HG02798 (cell line): ENCODE measurements around the gene CCR2.

ENCODE experiments used
- ATAC-seq: cut with Tn5 transposase; IDR thresholded peaks from one replicate; pipeline ENCODE4 v1.9.1; 2021; ENCODE audit warnings: mild to moderate bottlenecking; ENCODE audit not compliant: unreplicated experiment, poor library complexity

Gene CCR2

GRCh38 chr3:46353090-46353489 lies 821 bp upstream of the CCR2 start:
- no peak for ATAC-seq

DNA sequence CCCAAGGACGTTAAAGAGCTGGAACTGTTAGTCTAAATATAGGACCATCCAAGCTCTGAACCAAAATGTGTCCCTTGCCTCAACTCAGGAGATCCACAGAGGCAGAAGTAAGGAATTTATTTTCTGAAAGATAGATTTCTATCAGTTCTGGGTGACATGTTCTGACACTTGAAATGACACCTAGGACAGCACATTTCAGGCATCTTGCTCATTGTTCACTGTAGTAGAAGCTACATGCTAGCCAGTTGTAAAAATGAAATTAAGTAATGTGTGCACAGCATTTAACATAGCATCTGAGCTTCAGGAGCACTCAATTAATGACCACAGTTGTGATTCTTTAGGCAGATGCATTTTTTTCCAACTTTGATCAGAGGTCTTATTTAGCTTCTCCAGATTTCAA lies 567 bp downstream of the CCR2 start:
- ATAC-seq: no peak

GRCh38 chr3:46354984-46355383 lies 1.1 kb downstream of the CCR2 start:
- no peak for ATAC-seq

DNA sequence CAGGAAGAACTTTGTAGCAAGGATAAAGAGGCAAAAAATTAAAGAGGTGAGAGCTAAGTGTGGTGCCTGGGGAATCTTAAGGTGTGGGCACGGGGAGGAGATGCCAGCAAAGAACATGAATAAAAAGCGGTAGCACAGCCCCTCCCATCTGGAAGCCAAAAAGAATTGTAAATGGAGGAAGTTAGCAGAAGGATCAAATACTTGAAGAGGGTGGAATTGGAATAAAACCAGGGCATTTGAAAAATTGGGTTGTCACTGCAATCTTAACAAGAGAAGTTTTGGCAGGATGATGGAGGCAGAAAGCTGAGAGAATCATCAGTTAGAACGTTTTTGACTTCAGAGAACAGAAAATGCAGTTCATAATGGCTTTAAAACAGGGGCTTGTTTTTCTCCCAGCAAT lies 2.4 kb downstream of the CCR2 start:
- no peak for ATAC-seq

DNA sequence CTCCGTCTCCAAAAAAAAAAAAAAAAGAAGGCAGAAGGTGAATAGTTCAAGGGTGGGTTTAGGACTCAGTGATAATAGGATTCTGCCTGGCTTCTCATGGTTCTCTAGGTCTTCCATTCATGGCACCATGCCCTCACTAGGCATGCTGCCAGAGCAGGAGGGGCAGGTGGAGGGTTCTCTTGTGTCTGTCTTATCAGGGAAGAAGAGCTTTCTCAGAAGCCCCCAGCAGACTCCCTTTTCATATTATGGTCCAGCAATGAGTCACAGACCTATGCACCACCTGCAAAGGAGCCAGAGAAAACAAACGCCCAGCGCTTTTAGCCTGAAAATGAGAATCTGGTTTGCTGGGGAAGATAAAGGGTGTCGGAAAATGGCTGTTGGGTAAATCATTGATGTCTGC lies 3.0 kb downstream of the CCR2 start:
- no peak for ATAC-seq

DNA sequence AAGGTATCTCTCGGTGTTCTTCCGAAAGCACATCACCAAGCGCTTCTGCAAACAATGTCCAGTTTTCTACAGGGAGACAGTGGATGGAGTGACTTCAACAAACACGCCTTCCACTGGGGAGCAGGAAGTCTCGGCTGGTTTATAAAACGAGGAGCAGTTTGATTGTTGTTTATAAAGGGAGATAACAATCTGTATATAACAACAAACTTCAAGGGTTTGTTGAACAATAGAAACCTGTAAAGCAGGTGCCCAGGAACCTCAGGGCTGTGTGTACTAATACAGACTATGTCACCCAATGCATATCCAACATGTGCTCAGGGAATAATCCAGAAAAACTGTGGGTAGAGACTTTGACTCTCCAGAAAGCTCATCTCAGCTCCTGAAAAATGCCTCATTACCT lies 4.6 kb downstream of the CCR2 start:
- ATAC-seq: no peak

DNA sequence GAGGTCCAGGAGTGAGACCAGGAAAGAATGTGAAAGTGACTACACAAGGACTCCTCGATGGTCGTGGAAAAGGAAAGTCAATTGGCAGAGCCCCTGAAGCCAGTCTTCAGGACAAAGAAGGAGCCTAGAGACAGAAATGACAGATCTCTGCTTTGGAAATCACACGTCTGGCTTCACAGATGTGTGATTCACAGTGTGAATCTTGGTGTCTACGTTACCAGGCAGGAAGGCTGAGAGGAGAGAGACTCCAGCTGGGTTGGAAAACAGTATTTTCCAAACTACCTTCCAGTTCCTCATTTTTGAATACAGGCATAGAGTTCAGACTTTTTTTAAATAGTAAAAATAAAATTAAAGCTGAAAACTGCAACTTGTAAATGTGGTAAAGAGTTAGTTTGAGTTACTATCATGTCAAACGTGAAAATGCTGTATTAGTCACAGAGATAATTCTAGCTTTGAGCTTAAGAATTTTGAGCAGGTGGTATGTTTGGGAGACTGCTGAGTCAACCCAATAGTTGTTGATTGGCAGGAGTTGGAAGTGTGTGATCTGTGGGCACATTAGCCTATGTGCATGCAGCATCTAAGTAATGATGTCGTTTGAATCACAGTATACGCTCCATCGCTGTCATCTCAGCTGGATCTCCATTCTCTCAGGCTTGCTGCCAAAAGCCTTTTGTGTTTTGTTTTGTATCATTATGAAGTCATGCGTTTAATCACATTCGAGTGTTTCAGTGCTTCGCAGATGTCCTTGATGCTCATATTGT lies 6.0 kb downstream of the CCR2 start:
- ATAC-seq: no peak

DNA sequence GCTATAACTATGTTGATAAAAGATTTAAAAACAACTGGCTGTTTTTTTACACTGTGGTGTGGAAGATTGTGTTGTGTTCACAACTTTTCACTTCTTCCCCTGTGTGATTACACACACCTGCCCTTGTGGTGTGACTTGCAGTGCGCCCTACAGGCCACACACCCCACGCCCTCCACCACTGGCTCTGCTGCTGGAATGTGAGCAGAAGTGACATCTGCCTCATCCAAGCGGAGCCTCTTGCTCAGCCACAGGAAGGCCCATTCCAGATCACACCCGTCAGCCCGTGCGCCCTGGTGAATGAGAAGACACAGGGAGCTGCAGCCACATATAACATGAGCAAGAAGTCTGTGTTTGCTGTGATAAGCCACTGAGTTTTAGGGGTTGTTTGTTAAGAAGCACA lies 7.0 kb downstream of the CCR2 start:
- ATAC-seq: no peak

DNA sequence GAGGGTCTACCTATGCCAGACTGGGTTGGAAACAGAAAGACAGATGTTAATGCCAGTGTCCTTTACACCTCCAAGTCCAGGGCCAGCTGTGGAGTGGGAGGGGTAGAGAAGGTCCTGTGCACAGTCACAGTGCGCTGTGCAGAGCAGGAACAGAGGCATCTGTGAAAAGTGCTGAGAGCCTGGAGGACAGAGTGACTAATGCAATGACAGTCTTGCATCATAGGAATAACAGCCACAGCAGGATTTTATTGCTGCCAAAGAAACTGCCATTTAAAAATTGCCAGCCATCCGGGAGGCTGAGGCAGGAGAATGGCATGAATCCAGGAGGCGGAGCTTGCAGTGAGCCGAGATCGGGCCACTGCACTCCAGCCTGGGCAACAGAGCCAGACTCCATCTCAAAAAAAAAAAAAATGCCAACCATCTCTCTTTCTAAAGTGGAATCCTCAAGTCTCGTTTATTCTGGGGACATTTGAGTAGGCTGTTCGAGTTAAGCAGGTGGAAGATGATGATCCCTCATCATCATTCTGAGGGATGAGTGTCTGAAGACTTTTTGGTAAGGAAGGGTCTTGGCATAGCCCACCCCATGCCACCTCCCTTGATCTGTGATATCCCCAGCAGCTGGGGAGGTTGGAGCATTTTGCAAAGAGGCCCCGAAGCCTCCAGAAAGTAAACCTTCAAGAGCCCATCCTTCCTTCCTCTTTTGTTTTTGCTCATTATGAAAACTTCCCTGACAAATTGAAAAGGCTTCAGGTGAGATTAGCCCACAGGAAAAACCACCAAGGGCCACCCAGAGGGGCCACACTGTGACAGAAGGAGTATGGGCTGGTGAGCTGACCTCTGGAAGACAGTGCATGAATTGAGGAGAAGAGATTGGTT lies 7.7 kb downstream of the CCR2 start:
- ATAC-seq: no peak

GRCh38 chr3:46365041-46365440 lies 11.1 kb downstream of the CCR2 start:
- ATAC-seq: no peak

GRCh38 chr3:46365737-46366524 lies 12.0 kb downstream of the CCR2 start:
- ATAC-seq: no peak

DNA sequence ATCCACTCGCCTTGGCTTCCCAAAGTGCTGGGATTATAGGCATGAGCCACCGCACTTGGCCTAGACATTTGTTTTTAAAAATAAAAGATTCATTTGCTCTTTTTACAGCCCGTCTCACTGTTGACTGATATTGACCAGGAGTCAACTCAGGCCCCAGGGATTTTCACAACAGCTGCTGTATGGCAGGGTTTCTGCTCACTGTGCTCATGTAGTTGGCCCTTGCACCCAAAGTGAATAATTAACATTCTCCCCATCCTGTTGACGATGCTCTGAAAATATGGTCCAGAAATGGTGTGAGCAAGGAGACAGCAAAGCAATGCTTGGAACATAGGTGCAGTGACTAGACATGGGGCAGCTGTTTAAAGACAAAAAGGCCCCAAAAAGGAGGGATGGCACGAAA lies 13.9 kb downstream of the CCR2 start:
- no peak for ATAC-seq

GRCh38 chr3:46368569-46368968 lies 14.7 kb downstream of the CCR2 start:
- ATAC-seq: peak; percentile 59

DNA sequence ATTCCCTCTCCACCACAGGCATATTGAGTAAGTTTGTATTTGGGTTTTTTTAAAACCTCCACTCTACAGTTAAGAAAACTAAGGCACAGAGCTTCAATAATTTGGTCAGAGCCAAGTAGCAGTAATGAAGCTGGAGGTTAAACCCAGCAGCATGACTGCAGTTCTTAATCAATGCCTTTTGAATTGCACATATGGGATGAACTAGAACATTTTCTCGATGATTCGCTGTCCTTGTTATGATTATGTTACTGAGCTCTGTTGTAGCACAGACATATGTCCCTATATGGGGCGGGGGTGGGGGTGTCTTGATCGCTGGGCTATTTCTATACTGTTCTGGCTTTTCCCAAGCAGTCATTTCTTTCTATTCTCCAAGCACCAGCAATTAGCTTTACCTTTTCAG lies 15.2 kb downstream of the CCR2 start:
- ATAC-seq: no peak

DNA sequence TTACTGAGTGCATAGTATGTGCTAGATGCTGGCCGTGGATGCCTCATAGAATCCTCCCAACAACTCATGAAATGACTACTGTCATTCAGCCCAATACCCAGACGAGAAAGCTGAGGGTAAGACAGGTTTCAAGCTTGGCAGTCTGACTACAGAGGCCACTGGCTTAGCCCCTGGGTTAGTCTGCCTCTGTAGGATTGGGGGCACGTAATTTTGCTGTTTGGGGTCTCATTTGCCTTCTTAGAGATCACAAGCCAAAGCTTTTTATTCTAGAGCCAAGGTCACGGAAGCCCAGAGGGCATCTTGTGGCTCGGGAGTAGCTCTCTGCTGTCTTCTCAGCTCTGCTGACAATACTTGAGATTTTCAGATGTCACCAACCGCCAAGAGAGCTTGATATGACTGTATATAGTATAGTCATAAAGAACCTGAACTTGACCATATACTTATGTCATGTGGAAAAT lies 15.8 kb downstream of the CCR2 start:
- peak; percentile 61 for ATAC-seq

DNA sequence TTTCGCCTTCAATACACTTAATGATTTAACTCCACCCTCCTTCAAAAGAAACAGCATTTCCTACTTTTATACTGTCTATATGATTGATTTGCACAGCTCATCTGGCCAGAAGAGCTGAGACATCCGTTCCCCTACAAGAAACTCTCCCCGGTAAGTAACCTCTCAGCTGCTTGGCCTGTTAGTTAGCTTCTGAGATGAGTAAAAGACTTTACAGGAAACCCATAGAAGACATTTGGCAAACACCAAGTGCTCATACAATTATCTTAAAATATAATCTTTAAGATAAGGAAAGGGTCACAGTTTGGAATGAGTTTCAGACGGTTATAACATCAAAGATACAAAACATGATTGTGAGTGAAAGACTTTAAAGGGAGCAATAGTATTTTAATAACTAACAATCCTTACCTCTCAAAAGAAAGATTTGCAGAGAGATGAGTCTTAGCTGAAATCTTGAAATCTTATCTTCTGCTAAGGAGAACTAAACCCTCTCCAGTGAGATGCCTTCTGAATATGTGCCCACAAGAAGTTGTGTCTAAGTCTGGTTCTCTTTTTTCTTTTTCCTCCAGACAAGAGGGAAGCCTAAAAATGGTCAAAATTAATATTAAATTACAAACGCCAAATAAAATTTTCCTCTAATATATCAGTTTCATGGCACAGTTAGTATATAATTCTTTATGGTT lies 17.1 kb downstream of the CCR2 start, which contains the start of gene CCR5:
Gene CCR5 (plus strand): TSS at position 108 of the 680 bp plus-strand sequence. CDS start 1,957 bp downstream, outside the sequence.
- ATAC-seq: no peak

- no peak for ATAC-seq
These were observed 17.8 kb downstream of the CCR2 start for GRCh38 chr3:46371519-46372340.

DNA sequence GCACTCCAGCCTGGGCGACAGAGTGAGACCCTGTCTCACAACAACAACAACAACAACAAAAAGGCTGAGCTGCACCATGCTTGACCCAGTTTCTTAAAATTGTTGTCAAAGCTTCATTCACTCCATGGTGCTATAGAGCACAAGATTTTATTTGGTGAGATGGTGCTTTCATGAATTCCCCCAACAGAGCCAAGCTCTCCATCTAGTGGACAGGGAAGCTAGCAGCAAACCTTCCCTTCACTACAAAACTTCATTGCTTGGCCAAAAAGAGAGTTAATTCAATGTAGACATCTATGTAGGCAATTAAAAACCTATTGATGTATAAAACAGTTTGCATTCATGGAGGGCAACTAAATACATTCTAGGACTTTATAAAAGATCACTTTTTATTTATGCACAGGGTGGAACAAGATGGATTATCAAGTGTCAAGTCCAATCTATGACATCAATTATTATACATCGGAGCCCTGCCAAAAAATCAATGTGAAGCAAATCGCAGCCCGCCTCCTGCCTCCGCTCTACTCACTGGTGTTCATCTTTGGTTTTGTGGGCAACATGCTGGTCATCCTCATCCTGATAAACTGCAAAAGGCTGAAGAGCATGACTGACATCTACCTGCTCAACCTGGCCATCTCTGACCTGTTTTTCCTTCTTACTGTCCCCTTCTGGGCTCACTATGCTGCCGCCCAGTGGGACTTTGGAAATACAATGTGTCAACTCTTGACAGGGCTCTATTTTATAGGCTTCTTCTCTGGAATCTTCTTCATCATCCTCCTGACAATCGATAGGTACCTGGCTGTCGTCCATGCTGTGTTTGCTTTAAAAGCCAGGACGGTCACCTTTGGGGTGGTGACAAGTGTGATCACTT lies 18.8 kb downstream of the CCR2 start:
- no peak for ATAC-seq
